Heart left ventricle (tissue), 16 donors: Measurements from ENCODE around the gene KIF3C. TPM values are rescaled to one million over a fixed set of nuclear protein-coding genes. Genes with fewer than 3 reads are reported as not detected.
A peak's percentile ranks its signal among the peaks of the same experiment; 100 is the strongest.

ENCODE experiments used
- ATAC-seq, 4 donors: fragments of 200-7000 bp; cut with Tn5 transposase; one replicate each; pipeline ENCODE4 v1.9.1; 2020 to 2022; ENCODE audit warnings: moderate library complexity in 4 of 4, mild to moderate bottlenecking in 3 of 4, moderate number of reproducible peaks in 1 of 4
- DNase-seq, 5 donors: peaks; one replicate each; pipeline ENCODE4 v3.0.0-alpha.2; 2020
- H3K27ac ChIP-seq, 12 donors: fragments of 200-600 bp; sonication (generic) in 4 of 12; one replicate each; pipeline versions ENCODE4 v1.5.0 to v1.8.0; 2016 to 2022; ENCODE audit warnings: mild to moderate bottlenecking in 2 of 12
- H3K27me3 ChIP-seq, 9 donors: fragments of 200-600 bp; sonication (generic) in 2 of 9; one replicate each; pipeline versions ENCODE4 v1.5.1 to v1.8.0; 2016 to 2022; ENCODE audit warnings: mild to moderate bottlenecking in 3 of 9
- H3K36me3 ChIP-seq, 9 donors: fragments of 200-600 bp; sonication (generic) in 2 of 9; one replicate each; pipeline versions ENCODE4 v1.5.0 to v1.8.0; 2018 to 2022; ENCODE audit warnings: mild to moderate bottlenecking in 2 of 9
- H3K4me1 ChIP-seq, 12 donors: fragments of 200-600 bp; sonication (generic) in 4 of 12; one replicate each; pipeline versions ENCODE4 v1.5.0 to v1.8.0; 2016 to 2022; ENCODE audit warnings: mild to moderate bottlenecking in 3 of 12
- H3K4me3 ChIP-seq, 12 donors: fragments of 200-600 bp; sonication (generic) in 4 of 12; one replicate each; pipeline versions ENCODE4 v1.5.0 to v1.8.0; 2017 to 2022; ENCODE audit warnings: mild to moderate bottlenecking in 9 of 12, moderate library complexity in 4 of 12
- H3K9me3 ChIP-seq, 12 donors: fragments of 200-600 bp; sonication (generic) in 4 of 12; one replicate each; pipeline versions ENCODE4 v1.5.0 to v1.8.0; 2016 to 2022; ENCODE audit warnings: mild to moderate bottlenecking in 1 of 12
- POLR2A ChIP-seq, 2 donors: fragments of 450-650 bp; IDR thresholded peaks; one replicate each; pipeline ENCODE4 v1.6.1; 2017; ENCODE audit warnings: antibody characterized with exemption in 2 of 2, mild to moderate bottlenecking in 2 of 2, moderate library complexity in 2 of 2
- WGBS, 4 donors: extraction: QIAGEN DNeasy Blood & Tissue Kit in 2 of 4; methylation state at CpG; one replicate each; pipeline versions ENCODE4 v1.1.5 to v1.1.7; 2013 to 2018; 5-methylcytosine and 5-hydroxymethylcytosine counted together
- intact Hi-C, 10 donors: fragments of 100-400 bp; cut with DNase I; formaldehyde crosslinking; loops; one replicate each; pipeline versions ENCODE4 v1.11.1 to v1.14.2; 2022
- polyA plus RNA-seq, 2 donors: library from polyadenylated mRNA; stranded (reverse); fragments of 200-250 nt; gene quantifications; one replicate each; pipeline ENCODE4 v1.2.3, GENCODE V29; 2013
- total RNA-seq, 9 donors: library from RNA; depleted of rRNA in 2 of 9; stranded (reverse); fragments of >200 nt in 2 of 9; fragmentation: NEBNext Ultra II Directional in 3 of 9; extraction: Animal tissue kit (Norgen Biotek cat#: 25700) in 3 of 9; gene quantifications; one replicate each; pipeline versions ENCODE4 v1.1.0 to v1.2.4, GENCODE V29; 2016 to 2023
- TF ChIP-seq, protein P1 (sequence below), 12 donors: fragments of 200-600 bp; sonication (generic) in 4 of 12; IDR thresholded peaks; one replicate each; pipeline versions ENCODE4 v1.5.0 to v1.8.0; 2018 to 2022; ENCODE audit warnings: antibody characterized with exemption in 12 of 12, mild to moderate bottlenecking in 5 of 12
- donor health status: ischemic (EF 13 %, LVEDD 7.1; RV severe dilation, severe dysfunction).
- donor health status: healthy with polysubstance abuse.
- donor health status: DM: no; HTN: yes; CAD: no.
- donor health status: DM: no; HTN: no; CAD: no.
- donor health status: ischemic (EF 25% LVEDD 6.9; RV normal size, moderate dysfunction).
- donor health status: ischemic (EF 25% LVEDD 5.7; RV mildly dilated, moderate dysfunction).
- donor health status: healthy.
- donor health status: DM: yes; HTN: yes; CAD: no.
- donor health status: ischemic (EF 35%, LVEDD 5.7; RV mildly dilated, moderate dysfunction).
- donor health status: nonischemic (EF 11% LVEDD 7.7; RV severe dilation, severe dysfunction).
- donor health status: DM: yes; HTN: yes; CAD: no.
- donor health status: PGD.
- donor health status: ischemic (EF 29% LVEDD 5.4; RV normal size, mild dysfunction).
- donor health status: nonischemic (EF 23%, LVEDD 6.1; RV moderate dilation, normal function).

KIF3C gene
- total and polyA plus RNA-seq, 11 donors: 0.93 to 8.9 (median 2.3) TPM

DNA sequence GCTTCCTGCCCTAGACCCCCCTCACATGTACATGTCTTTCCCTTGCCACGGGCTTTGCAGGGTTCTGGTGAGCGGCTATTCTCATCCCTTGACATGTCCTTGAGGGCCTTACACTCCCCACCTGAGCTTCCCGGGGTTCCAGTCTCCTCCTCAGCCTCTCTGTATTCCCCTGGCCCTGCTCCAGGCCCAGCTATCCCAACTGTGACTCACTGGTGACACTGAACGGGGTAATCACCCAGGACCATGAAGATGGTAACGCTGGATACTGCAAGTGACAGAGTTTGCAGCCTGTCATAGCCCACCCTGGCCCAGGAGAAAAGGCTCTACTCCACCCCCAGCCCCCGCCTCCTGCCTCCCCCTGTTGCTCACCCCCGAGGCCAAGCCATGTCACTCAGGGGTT, 27.3 kb downstream of the KIF3C start:
- intact Hi-C loops: loop anchor here in 7 of 10 donors (5.0 to 10.0 kb wide), 4 partner anchors 100 to 380 kb away; no protein-coding TSS in a partner anchor
- 72 to 82% (median 80%) methylated on average over 7 of the region's 7 CpGs for WGBS, 4 donors
- no peak for ATAC-seq

DNA sequence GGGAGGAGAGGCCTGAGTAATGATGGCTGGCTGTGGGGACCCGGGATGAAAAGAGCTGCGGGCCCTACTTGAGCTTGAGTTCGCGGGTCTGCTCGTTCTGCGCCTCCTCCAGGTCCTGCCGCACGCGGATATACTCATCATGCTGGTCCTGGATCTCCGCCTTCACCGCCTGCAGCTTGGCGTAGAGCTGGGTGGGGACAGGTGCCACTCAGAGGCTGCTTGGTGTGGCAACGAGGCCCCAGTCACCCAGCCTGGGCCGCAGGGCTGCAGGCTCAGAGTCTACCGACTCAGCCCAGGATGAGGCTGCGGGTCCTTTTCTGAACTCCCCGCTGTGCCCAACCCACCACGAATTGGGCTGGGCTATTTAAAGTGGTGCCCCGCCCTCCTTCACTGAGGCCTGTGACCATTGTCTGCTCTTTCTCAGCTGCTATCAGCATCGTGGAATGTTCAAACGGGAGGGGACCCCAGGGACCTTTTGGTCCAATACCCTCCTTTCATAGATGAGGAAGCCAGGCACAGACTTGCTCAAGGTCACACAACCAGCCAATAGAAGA, 28.0 kb downstream of the KIF3C start:
- Histone ChIP-seq H3K4me1 (peaks cover 0 to 10% (median 0%) of the 10 kb centered on the region in 12 donors), H3K27ac (no peak overlapping the region), H3K36me3 (peaks cover 0 to 10% (median 0%) of the 10 kb centered on the region in 9 donors), H3K9me3 (no peaks in the 10 kb centered on the region), H3K27me3 (no peaks in the 10 kb centered on the region), H3K4me3 (no peak overlapping the region)
- ATAC-seq: peak in 1 of 4 donors; percentile 68
- WGBS, 4 donors: 68 to 80% (median 72%) methylated on average over 14 to 21 of the region's 21 CpGs
- TF ChIP-seq, protein P1, sequence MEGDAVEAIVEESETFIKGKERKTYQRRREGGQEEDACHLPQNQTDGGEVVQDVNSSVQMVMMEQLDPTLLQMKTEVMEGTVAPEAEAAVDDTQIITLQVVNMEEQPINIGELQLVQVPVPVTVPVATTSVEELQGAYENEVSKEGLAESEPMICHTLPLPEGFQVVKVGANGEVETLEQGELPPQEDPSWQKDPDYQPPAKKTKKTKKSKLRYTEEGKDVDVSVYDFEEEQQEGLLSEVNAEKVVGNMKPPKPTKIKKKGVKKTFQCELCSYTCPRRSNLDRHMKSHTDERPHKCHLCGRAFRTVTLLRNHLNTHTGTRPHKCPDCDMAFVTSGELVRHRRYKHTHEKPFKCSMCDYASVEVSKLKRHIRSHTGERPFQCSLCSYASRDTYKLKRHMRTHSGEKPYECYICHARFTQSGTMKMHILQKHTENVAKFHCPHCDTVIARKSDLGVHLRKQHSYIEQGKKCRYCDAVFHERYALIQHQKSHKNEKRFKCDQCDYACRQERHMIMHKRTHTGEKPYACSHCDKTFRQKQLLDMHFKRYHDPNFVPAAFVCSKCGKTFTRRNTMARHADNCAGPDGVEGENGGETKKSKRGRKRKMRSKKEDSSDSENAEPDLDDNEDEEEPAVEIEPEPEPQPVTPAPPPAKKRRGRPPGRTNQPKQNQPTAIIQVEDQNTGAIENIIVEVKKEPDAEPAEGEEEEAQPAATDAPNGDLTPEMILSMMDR (IDR thresholded peaks at IDR 0.05): no peak
- TF ChIP-seq POLR2A (IDR thresholded peaks at IDR 0.05): no peak
- intact Hi-C loops: loop anchor here in 9 of 10 donors (5.0 to 10.0 kb wide), 8 partner anchors 33 to 381 kb away; no protein-coding TSS in a partner anchor
- DNase-seq: no peak

More for the DNA sequence above, 27.3 kb downstream of the KIF3C start:
- no peak for TF ChIP-seq POLR2A (IDR thresholded peaks at IDR 0.05)
- TF ChIP-seq, protein P1 (IDR thresholded peaks at IDR 0.05): no peak
- H3K4me3 ChIP-seq: no peak overlapping the region
- H3K36me3 ChIP-seq: peaks cover 0 to 10% (median 0%) of the 10 kb centered on the region in 9 donors
- H3K27me3 ChIP-seq: no peaks in the 10 kb centered on the region
- no peak overlapping the region for H3K27ac ChIP-seq
- DNase-seq: no peak
- H3K4me1 ChIP-seq: peaks cover 0 to 10% (median 0%) of the 10 kb centered on the region in 12 donors
- no peaks in the 10 kb centered on the region for H3K9me3 ChIP-seq

DNA sequence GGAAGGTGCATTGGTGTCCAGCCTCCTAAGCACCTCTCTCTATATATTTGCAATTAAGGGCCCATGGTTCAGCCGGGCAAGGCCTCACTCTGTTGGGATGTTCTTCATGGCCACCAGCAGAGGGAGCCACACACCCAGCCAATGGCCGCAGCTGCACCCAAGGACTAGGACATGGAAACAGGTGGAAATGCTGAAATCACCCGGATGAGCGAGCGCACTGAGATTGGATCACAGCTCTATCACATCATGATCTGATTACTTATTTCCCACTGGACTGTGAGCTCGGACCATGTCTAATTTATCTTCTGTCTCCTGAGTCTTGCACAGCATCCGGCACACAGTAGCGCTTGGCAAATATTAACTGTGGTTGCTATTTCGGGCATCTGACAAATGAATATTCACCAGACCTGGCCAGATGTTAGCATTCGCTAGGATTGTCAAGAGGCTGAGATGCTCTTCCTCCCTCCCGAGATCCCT, 31.2 kb downstream of the KIF3C start:
- intact Hi-C loops: loop anchor here (2.0 to 10.0 kb wide), 10 partner anchors 36 to 384 kb away; no protein-coding TSS in a partner anchor
- DNase-seq (peak; percentile 74 to 86 (median 80)), ATAC-seq (peak; percentile 86 to 97 (median 95))
- 18 to 23% (median 19%) methylated on average over 11 of the region's 11 CpGs for WGBS, 4 donors
- Histone ChIP-seq H3K27ac (no peak overlapping the region), H3K9me3 (no peaks in the 10 kb centered on the region), H3K4me1 (peaks cover 0 to 10% (median 0%) of the 10 kb centered on the region in 12 donors), H3K36me3 (peaks cover 0 to 5% (median 0%) of the 10 kb centered on the region in 9 donors), H3K4me3 (peak overlapping the region in 1 of 12 donors; percentile 26), H3K27me3 (no peaks in the 10 kb centered on the region)
- TF ChIP-seq POLR2A (IDR thresholded peaks at IDR 0.05): no peak
- TF ChIP-seq, protein P1 (IDR thresholded peaks at IDR 0.05): peak; percentile 82 to 97 (median 94)

- Histone ChIP-seq H3K4me1 (peaks cover 0 to 5% (median 0%) of the 10 kb centered on the region in 12 donors), H3K27ac (no peak overlapping the region), H3K4me3 (no peak overlapping the region), H3K27me3 (no peaks in the 10 kb centered on the region), H3K36me3 (peaks cover 0 to 5% (median 0%) of the 10 kb centered on the region in 9 donors), H3K9me3 (no peaks in the 10 kb centered on the region)
- no peak for ATAC-seq
- no peak for DNase-seq
- TF ChIP-seq, protein P1 (IDR thresholded peaks at IDR 0.05): no peak
- TF ChIP-seq POLR2A (IDR thresholded peaks at IDR 0.05): no peak
- 83 to 93% (median 87%) methylated on average over 2 of the region's 2 CpGs for WGBS, 4 donors
- intact Hi-C loops: no loop called here
Observed at GRCh38 chr2:25948437-25948836, 33.9 kb downstream of the KIF3C start.
